NB4 (cell line): ENCODE results near the gene LAMTOR2.

Experiments used
- CTCF ChIP-seq: IDR thresholded peaks from one replicate; pipeline ENCODE4 v1.5.1; 2012; ENCODE audit warnings: low read depth, low read length
- POLR2A ChIP-seq: IDR thresholded peaks from 2 replicates; pipeline ENCODE4 v1.6.1; 2011; ENCODE audit warnings: mild to moderate bottlenecking; ENCODE audit not compliant: insufficient read length; ENCODE audit errors: extremely low read depth
- TF ChIP-seq, protein P1 (sequence below): IDR thresholded peaks from 2 replicates; pipeline ENCODE4 v1.6.1; 2011; ENCODE audit warnings: low read depth, low read length

GRCh38 chr1:156077430-156077760 lies 22.8 kb downstream of the LAMTOR2 start:
- TF ChIP-seq CTCF = no peak
- TF ChIP-seq, protein P1, sequence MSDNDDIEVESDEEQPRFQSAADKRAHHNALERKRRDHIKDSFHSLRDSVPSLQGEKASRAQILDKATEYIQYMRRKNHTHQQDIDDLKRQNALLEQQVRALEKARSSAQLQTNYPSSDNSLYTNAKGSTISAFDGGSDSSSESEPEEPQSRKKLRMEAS = no peak
- TF ChIP-seq POLR2A = no peak
